HCT116 (cell line): ENCODE results near the gene AOC3. TPM values are rescaled to one million over a fixed set of nuclear protein-coding genes. Genes with fewer than 3 reads are reported as not detected.

Source experiments
- ATAC-seq: fragments of 200-7000 bp; cut with Tn5 transposase; 2 replicates; pipeline ENCODE4 v1.9.1; 2020; ENCODE audit warnings: mild to moderate bottlenecking, moderate library complexity
- BruUV-seq: library from RNA; stranded (reverse); fragments of 400-500 nt; replicated peaks from 2 replicates; lab custom pipeline; 2021; lab: Mats Ljungman, UMichigan
- CTCF ChIA-PET: fragments of 300-600 bp; sonication (Branson Sonifier 250); formaldehyde crosslinking; loops from one replicate; lab custom pipeline; 2021; ENCODE audit warnings: antibody characterized with exemption; lab: Charles Lee
- POLR2A ChIA-PET: fragments of 300-600, 350-600 bp; sonication (Branson Sonifier 250); formaldehyde crosslinking; loops from one replicate; lab custom pipeline; 2021; ENCODE audit warnings: antibody characterized with exemption; lab: Charles Lee
- RAD21 ChIA-PET, 2 experiments: fragments of 300-600 bp; sonication (Branson Sonifier 250); formaldehyde crosslinking; loops; one replicate each; lab custom pipeline; 2023; ENCODE audit warnings: low total read pairs in 2 of 2; ENCODE audit not compliant: uncharacterized antibody in 2 of 2, unreplicated experiment in 2 of 2, low non-redundant PET in 1 of 2; lab: Charles Lee
- DNase-seq: peaks from one replicate; pipeline ENCODE4 v3.0.0-alpha.2; 2010; ENCODE audit warnings: low read depth, low spot score
- H2AFZ ChIP-seq: fragments of 200-600 bp; shearing (Covaris generic), sonication (generic); 2 replicates; pipeline ENCODE4 v1.6.1; 2017; ENCODE audit warnings: low read depth, mixed run types, mixed read lengths, antibody characterized with exemption, low read length; ENCODE audit not compliant: poor library complexity, severe bottlenecking
- H3K27ac ChIP-seq: 2 replicates; pipeline ENCODE4 v1.5.1; 2012; ENCODE audit warnings: low read depth, low read length
- H3K27me3 ChIP-seq: fragments of 200-600 bp; sonication (generic); 2 replicates; pipeline ENCODE4 v1.6.1; 2016; ENCODE audit warnings: mixed run types, low read length, mixed read lengths; ENCODE audit not compliant: insufficient read depth
- H3K36me3 ChIP-seq, 2 experiments: fragments of 200-500 bp in 1 of 2; fragments of 200-600 bp in 1 of 2; sonication (Bioruptor generic) in 1 of 2; sonication (generic) in 1 of 2; 2 replicates each; pipeline versions ENCODE4 v1.5.1 to v1.6.1; 2014 to 2016; ENCODE audit warnings: low read length in 2 of 2, inconsistent platforms in 1 of 2, mixed read lengths in 1 of 2, mixed run types in 1 of 2; ENCODE audit not compliant: insufficient read depth in 2 of 2, control insufficient read depth in 1 of 2
- H3K4me1 ChIP-seq, 2 experiments: fragments of 200-600 bp in 1 of 2; sonication (generic) in 1 of 2; 2 replicates each; pipeline versions ENCODE4 v1.5.1 to v1.6.1; 2012 to 2017; ENCODE audit warnings: low read length in 2 of 2, inconsistent platforms in 1 of 2, mild to moderate bottlenecking in 1 of 2, mixed read lengths in 1 of 2, mixed run types in 1 of 2, moderate library complexity in 1 of 2; ENCODE audit not compliant: insufficient read depth in 2 of 2, control insufficient read depth in 1 of 2
- H3K4me2 ChIP-seq: fragments of 200-600 bp; sonication (generic); 2 replicates; pipeline ENCODE4 v1.6.1; 2017; ENCODE audit warnings: mixed run types, low read length, mixed read lengths
- H3K4me3 ChIP-seq, 2 experiments: fragments of 200-600 bp in 1 of 2; sonication (generic) in 1 of 2; replicated peaks in 1 of 2; 2 replicates each; pipeline ENCODE4 v1.5.1; 2011 to 2016; ENCODE audit warnings: low read length in 2 of 2, control low read depth in 1 of 2, low read depth in 1 of 2, mild to moderate bottlenecking in 1 of 2, mixed read lengths in 1 of 2, mixed run types in 1 of 2
- H3K79me2 ChIP-seq: fragments of 200-600 bp; sonication (generic); 2 replicates; pipeline ENCODE4 v1.6.1; 2017; ENCODE audit warnings: mild to moderate bottlenecking, mixed run types, low read length, moderate library complexity, mixed read lengths; ENCODE audit not compliant: insufficient read depth
- H3K9ac ChIP-seq: fragments of 200-600 bp; sonication (generic); 2 replicates; pipeline ENCODE4 v1.6.1; 2016; ENCODE audit warnings: low read length, mixed read lengths
- H3K9me2 ChIP-seq: fragments of 200-600 bp; sonication (generic), shearing (Covaris generic); 2 replicates; pipeline ENCODE4 v1.6.1; 2017; ENCODE audit warnings: mixed run types, mild to moderate bottlenecking, moderate library complexity; ENCODE audit not compliant: insufficient read depth
- H3K9me3 ChIP-seq, 2 experiments: fragments of 200-500 bp in 1 of 2; fragments of 200-600 bp in 1 of 2; sonication (Bioruptor generic) in 1 of 2; sonication (generic) in 1 of 2; 2 replicates each; pipeline ENCODE4 v1.6.1; 2014 to 2017; ENCODE audit warnings: low read length in 2 of 2, mixed read lengths in 2 of 2, inconsistent platforms in 1 of 2, low read depth in 1 of 2, mild to moderate bottlenecking in 1 of 2, mixed run types in 1 of 2, moderate library complexity in 1 of 2; ENCODE audit not compliant: control insufficient read depth in 1 of 2, insufficient read depth in 1 of 2
- H4K20me1 ChIP-seq: fragments of 200-600 bp; sonication (generic), shearing (Covaris generic); 2 replicates; pipeline ENCODE4 v1.6.1; 2017; ENCODE audit warnings: mixed run types, mild to moderate bottlenecking, moderate library complexity; ENCODE audit not compliant: insufficient read depth
- CBX3 ChIP-seq: IDR thresholded peaks from 2 replicates; pipeline ENCODE4 v1.6.1; 2012; ENCODE audit warnings: low read depth
- EGR1 ChIP-seq: IDR thresholded peaks from 2 replicates; pipeline ENCODE4 v1.6.1; 2012; ENCODE audit warnings: low read depth
- ELF1 ChIP-seq: IDR thresholded peaks from 2 replicates; pipeline ENCODE4 v1.6.1; 2012; ENCODE audit warnings: low read depth, borderline replicate concordance
- EZH2 ChIP-seq: fragments of 200-600 bp; sonication (generic); IDR thresholded peaks from 2 replicates; pipeline ENCODE4 v1.6.1; 2017; ENCODE audit warnings: antibody characterized with exemption, mixed run types
- EZH2phosphoT487 ChIP-seq: fragments of 200-600 bp; IDR thresholded peaks from 2 replicates; pipeline ENCODE4 v1.6.1; 2018; ENCODE audit warnings: antibody characterized with exemption, borderline replicate concordance
- JUND ChIP-seq: IDR thresholded peaks from 2 replicates; pipeline ENCODE4 v1.6.1; 2012
- RAD21 ChIP-seq: IDR thresholded peaks from 2 replicates; pipeline ENCODE4 v1.6.1; 2012; ENCODE audit warnings: low read depth, mild to moderate bottlenecking
- SRF ChIP-seq: IDR thresholded peaks from 2 replicates; pipeline ENCODE4 v1.6.1; 2012; ENCODE audit warnings: low read depth
- ZFX ChIP-seq: fragments of 450-650 bp; IDR thresholded peaks from 2 replicates; pipeline ENCODE4 v1.6.1; 2017
- intact Hi-C: fragments of 100-400 bp; cut with micrococcal nuclease; formaldehyde crosslinking; loops from 2 replicates; pipeline ENCODE4 v1.10.0; 2022
- total RNA-seq: library from RNA; stranded (reverse); gene quantifications from one replicate; pipeline ENCODE4 v1.2.1, GENCODE V29; 2021; ENCODE audit not compliant: unreplicated experiment

The AOC3 gene
- total RNA-seq, 1 experiment from 2014 or later = 5.9 TPM

DNA sequence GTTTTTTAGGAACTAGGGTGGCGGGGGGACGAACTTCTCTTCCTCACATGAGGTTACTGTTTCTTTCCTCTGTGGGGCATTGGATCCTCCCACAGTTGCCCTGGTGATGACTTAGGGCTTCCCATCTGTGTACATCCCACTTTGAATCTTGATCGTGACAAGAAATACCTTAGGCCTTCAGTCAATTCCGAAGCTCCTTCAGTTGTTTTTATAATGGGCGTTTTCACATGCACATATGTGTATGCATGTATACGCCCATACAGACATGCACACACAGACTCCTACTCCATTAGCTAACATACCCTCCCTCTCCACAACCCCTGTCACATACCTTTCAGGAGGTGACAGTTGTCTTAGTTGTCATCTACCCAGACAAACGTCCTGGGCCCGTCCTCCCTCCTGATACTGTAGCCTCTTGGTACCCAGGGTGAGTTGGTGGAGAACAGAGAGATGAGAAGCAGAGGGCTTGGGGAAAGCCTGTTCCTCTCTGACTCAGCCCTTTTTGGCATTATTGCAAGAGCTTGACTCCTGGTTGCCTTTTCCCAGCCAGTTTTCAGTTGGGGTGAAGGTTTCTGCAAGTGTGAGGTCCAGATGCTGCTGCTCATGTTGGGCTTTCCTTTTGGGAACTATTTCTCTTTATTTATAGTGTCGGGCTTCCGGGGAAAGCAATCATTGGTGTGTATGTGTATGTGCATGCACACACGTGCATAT lies 8.9 kb upstream of the AOC3 start:
- BruUV-seq = TSS peak; percentile 11
- CTCF ChIA-PET = interaction anchor here (1.5 to 2.6 kb wide), 2 partner anchors 9 to 264 kb away, joined by 3 to 9 read pairs; partner anchors contain the start of genes PSMC3IP and PSME3
- H3K4me3 ChIP-seq = no peak overlapping the region
- intact Hi-C loops = loop anchor here (2.0 kb wide), 1 partner anchor 87 kb away; no protein-coding TSS in a partner anchor
- no peaks in the 10 kb centered on the region for H3K9me2 ChIP-seq
- no peak overlapping the region for H3K27ac ChIP-seq
- H2AFZ ChIP-seq = no peak overlapping the region
- no peaks in the 10 kb centered on the region for H3K9me3 ChIP-seq
- DNase-seq (no peak), ATAC-seq (no peak)
- no peaks in the 10 kb centered on the region for H3K27me3 ChIP-seq
- no peaks in the 10 kb centered on the region for H3K4me1 ChIP-seq
- peaks cover 26% of the 10 kb centered on the region for H3K79me2 ChIP-seq
- no peak for TF ChIP-seq JUND
- no peak for TF ChIP-seq EZH2
- TF ChIP-seq ZFX = no peak
- no peak for TF ChIP-seq CBX3
- no peak for TF ChIP-seq SRF
- no peak for TF ChIP-seq ELF1
- no peak for TF ChIP-seq RAD21
- no peak for TF ChIP-seq EZH2phosphoT487
- no peak for TF ChIP-seq EGR1
- H4K20me1 ChIP-seq = peaks cover 3% of the 10 kb centered on the region; the same call in 1 of the 2 replicates
- no peak overlapping the region for H3K9ac ChIP-seq
- peaks cover 60 to 77% of the 10 kb centered on the region in 2 experiments for H3K36me3 ChIP-seq
- RAD21 ChIA-PET = interaction anchor here in 1 of 2 experiments (1.4 kb wide), 1 partner anchor 96 kb away, joined by 5 read pairs; no protein-coding TSS in a partner anchor
- H3K4me2 ChIP-seq = no peak overlapping the region
- POLR2A ChIA-PET = interaction anchor here (1.7 kb wide), 1 partner anchor 156 kb away, joined by 6 read pairs; the partner anchor contains the start of gene RPL27
